HK-2 (cell line): Measurements from ENCODE around the gene PDXK.

Experiments used
- DNase-seq: peaks from one replicate; pipeline ENCODE4 v3.0.0-alpha.2; 2018; ENCODE audit not compliant: unreplicated experiment

Gene PDXK

DNA sequence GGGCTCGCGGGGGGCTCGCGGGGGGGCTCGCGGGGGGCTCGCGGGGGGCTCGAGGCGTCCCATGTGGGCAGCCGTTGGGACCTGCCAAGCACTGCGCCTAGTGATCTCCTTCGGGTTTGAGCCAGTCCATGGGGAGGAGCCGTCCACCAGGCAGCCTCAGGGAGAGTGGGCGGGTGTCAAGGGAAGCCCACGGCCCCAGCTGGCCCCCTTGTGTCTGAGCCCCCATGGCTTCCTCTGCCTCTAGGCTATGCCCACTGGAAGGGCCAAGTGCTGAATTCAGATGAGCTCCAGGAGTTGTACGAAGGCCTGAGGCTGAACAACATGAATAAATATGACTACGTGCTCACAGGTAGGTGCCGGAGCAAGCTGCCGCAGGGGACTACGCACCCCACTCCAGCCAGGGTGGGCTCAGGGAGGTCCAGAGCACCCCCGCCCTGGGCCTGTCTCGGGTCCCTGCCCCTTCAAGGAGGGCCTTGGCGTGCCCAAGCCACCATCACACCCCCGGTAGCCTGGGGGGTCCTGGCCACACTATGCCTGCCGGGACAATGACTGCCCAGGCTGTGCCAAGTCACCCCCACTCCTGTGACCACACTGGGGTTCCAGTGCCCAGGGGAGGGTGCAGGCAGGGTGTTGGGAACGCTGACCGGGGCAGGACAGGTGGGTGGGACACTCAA is 22.6 kb downstream of the PDXK start:
- no peak for DNase-seq

GRCh38 chr21:43743947-43744346 is 25.0 kb downstream of the PDXK start:
- DNase-seq: no peak

DNA sequence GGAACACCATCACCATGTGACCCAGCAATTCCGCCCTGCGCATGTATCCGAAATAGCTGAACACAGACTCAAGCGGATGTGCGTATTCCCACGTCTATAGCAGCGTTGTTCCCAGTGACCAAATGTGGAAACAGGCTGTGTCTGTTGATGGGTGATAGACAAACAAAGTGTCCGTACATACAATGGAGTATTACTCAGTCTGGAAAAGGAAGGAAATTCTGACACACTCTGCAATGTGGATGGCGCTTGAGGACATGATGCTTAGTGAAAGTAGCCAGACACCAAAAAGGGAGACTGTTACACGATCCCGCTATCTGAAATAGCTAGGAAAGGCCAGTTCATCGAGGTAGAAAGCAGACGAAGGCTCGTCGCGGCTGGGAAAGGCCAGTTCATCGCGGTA is 25.8 kb downstream of the PDXK start:
- DNase-seq: no peak

- no peak for DNase-seq
These were observed 27.0 kb downstream of the PDXK start for GRCh38 chr21:43745772-43746517.

- no peak for DNase-seq
These were observed 29.7 kb downstream of the PDXK start for GRCh38 chr21:43748622-43749021.

- DNase-seq: no peak
These were observed 30.8 kb downstream of the PDXK start for GRCh38 chr21:43749651-43750262.

DNA sequence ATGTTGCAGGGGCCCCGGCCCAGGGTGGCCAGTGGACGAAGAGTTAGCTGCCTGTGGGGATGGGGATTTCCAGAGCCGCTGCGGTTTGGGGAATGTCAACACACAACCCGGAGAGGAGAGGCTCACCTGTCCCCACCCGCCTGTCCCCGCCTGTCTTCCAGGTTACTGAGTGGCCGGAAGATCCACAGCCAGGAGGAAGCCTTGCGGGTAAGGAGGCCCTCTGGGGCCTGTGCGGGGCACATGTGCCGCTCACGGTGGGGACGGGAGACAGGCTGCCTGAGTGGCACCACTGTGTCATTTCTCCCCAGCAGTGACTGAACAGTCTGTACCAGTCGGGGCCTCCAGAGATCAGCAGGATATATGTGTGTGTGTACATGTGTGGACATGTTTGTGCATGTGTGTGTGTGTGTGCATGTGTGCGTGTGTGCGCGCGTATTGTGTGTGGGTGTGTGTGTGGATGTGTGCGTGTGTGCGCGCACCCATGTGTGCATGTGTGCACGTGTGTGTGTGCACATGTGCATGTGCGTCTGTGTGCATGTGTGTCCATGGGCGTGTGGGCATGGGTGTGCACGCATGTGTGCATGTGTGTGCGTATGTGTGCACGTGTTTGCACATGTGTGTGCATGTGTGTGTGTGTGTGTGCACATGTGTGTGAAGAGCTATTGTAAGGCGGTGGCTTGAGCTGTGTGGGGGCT is 31.6 kb downstream of the PDXK start:
- DNase-seq: no peak

GRCh38 chr21:43751955-43752591 is 33.1 kb downstream of the PDXK start:
- no peak for DNase-seq

DNA sequence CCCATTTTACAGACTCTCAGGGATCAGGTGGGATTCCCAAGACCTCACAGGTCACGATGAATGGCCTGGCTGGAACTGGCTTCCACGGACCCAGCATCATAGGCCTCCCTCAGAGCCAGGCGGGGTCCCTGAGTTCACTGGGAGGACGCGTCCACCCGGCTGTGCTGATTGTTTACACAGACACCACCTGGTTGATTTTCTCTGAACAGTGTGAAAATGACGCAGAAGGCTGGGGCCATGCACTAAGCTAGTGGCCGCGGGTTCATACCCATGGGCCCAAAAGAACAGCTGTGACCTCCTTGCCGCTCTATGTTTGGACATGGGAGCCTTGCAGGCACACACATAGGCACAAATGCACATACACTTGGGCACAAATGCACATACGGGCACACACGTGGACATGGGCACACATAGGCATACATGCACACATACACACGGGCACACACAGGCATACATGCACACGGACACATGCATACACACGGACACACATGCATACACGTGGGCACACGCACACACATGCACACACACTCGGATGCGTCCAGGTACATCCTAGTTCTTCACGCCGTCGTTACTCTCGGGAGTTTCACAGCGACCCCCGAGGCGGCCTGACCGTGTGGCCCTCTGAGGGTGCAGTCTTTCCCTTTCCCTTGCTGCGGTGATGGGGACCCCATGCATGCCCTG is 34.0 kb downstream of the PDXK start:
- no peak for DNase-seq

GRCh38 chr21:43753439-43753799 is 34.5 kb downstream of the PDXK start:
- DNase-seq: no peak

DNA sequence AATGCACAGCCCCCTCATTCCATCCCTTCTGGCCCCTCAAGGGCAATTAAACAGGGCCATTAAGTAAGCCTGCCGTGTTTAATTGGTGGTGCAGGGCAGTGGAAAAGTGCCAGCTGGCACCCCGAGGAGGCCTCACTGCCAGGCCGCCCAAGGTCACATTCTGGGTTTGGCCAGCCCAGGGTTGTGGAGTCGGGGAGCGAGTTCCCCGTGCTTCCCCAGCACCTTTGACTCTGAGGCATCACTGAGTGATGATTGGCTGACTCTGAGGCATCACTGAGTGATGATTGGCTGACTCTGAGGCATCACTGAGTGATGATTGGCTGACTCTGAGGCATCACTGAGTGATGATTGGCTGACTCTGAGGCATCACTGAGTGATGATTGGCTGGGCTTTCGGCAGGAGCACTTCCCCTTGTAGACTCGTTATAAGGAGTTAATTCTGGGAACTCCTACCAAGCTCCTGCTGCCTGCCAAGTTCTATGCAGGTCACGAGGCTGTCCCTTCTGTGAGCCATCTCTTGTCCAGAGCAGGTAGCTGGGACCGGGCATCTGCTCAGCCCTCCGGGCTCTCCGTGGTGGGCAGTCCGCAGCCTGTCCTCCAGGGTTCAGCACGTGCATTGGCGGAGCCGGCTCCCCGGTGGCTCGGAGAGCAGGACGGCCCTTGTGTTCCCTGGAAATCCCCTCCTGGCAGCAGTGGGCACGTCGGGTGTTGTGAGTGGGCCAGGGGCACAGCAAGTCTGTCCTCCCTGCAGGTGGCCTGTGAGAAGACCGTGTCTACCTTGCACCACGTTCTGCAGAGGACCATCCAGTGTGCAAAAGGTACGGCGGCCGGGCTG is 36.2 kb downstream of the PDXK start:
- DNase-seq: no peak

DNA sequence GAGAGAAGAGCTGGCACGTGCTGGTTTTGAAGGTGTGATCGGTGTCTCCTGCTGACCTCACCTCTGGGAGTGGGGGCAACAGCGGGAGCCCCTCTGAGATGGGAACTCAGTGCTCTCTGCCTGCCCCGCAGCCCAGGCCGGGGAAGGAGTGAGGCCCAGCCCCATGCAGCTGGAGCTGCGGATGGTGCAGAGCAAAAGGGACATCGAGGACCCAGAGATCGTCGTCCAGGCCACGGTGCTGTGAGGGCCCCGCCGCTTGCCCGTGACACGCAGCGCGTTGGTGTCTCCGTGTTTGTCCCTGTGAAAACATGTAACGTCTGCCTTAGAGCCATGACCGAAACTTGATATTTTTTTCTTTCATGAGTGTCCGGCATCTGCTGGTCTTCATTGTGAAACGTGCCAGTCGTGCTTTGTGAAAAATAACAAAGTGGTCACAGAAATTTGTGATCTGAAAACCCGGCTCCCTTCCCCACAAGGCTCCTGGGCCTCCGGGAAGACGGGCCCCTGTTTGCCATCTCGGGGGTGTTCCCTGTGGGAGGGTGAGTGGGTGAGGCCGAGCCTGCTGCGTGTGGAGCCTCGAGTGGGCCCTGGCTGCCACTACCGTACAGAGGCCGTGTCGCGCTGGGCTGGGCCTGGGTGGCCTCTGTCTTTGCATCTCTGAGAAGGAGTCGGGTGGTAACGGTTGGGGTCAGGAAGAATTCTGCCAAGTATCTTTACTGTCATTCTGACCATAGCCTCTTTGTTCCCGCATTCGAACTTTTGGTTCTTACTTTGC is 37.1 kb downstream of the PDXK start:
- DNase-seq: no peak

DNA sequence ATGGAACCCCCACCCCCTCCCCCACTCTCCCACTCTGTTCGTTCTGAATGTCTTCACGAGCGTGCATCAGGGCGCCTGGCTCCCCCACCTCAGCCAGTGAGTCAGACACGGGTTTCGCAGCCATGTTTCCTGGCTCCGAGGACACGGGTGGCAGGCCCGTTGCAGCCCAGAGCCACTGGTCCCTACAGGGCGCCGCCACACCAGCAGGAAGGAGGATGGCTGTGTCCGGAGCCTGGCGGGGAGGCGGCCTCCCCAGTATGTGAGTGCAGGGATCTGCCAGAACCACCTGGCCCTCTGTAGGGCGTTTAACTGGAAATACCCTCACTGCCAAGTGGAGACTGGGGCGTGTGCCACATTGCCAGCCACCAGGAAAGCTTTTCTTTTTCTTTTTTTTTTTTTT is 38.7 kb downstream of the PDXK start:
- DNase-seq: no peak

DNA sequence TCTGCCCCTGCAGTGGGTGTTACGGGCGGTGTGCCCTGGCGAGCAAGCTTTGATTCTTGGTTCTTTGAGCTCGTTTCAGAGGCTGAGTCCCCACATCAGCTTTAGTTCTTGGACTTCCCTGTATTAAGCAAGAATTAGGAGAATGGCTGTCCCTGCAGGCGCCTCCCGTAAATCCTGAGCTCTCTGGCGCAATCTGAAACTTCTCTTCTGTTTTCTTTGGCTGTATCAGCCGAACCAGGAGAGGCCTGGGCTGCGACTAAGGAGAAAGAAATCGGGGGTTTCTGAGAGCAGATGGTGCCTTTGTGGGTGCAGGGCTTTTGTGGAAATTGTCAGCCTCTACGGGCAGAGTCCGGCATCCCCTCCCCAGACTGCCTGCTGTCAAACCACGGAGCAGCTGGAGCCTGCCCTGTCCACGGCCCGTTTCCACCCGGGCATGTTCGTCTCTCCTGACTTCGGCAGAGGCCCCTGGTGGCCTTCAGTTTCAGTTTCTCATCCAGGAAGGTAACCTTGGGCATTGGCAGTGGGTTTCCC is 39.2 kb downstream of the PDXK start:
- no peak for DNase-seq

- no peak for DNase-seq
These were observed 39.9 kb downstream of the PDXK start for GRCh38 chr21:43758811-43759210.

- no peak for DNase-seq
These were observed 40.7 kb downstream of the PDXK start for GRCh38 chr21:43759651-43760050.

DNA sequence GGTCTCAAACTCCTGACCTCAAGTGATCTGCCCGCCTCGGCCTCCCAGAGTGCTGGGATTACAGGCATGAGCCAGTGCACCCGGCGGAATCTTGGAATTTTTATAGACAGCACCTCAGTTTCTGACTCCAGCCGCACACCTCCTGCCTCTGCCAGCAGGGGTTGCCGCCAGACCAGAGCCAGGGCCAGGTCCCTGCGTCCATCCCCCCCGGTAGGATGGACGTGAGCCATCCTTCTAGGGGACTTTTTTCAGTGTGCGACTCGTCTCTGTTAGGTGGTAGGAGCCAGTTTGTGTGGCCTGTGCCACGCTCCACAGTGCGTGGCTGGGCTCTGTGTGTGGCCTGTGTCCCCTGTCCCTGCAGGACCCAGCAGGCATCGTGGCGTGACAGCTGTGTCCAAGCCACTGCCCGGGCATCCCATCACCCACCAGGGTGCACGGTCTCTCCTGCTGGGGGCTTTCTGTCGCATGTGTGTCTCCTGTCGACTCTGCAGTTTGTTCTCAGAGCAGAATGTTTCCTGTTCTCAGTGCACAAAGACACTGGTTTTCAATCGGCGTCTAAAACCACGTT is 41.5 kb downstream of the PDXK start:
- DNase-seq: no peak

DNA sequence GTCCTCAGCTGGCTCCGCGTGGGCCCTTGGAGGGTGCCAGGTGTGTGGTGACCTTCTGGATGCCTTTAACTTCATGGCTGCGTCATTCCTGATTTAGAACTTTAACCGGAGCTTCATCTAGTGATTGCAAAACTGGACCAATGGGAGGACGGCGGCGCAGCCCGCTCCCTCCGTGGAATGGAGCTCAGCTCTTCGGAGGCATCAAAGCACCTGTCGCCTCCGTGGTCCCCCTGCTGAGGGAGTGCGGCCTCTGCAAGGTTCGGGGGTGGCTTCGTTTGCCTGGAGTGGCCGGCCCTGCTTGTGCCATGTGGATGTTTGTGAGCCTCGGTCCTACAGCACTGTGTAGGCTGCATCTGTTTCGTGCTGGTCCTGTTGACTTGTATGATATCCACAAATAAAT is 43.0 kb downstream of the PDXK start:
- DNase-seq: no peak
